ENCODE measurements around the gene ERI2. TPM values are rescaled to one million over a fixed set of nuclear protein-coding genes. Genes with fewer than 3 reads are reported as not detected.

ERI2 gene, protein sequence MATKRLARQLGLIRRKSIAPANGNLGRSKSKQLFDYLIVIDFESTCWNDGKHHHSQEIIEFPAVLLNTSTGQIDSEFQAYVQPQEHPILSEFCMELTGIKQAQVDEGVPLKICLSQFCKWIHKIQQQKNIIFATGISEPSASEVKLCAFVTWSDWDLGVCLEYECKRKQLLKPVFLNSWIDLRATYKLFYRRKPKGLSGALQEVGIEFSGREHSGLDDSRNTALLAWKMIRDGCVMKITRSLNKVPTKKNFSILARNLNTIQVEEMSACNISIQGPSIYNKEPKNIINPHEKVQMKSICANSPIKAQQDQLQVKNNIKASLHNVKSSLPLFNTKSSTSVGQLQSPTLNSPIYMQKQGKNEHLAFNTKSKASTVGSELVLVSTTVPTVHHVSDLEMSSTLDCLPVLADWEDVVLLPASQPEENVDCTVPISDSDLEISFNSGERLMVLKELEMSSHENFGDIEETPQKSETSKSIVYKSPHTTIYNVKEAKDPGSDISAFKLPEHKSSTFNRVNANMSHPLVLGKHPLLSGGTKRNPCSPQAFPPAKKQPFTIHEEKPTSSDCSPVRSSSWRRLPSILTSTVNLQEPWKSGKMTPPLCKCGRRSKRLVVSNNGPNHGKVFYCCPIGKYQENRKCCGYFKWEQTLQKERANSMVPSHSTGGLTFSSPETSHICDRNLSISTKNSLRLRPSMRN
- 18.8 and 19.5 TPM in 2 replicates for total RNA-seq (2012; rRNA removed)

DNA sequence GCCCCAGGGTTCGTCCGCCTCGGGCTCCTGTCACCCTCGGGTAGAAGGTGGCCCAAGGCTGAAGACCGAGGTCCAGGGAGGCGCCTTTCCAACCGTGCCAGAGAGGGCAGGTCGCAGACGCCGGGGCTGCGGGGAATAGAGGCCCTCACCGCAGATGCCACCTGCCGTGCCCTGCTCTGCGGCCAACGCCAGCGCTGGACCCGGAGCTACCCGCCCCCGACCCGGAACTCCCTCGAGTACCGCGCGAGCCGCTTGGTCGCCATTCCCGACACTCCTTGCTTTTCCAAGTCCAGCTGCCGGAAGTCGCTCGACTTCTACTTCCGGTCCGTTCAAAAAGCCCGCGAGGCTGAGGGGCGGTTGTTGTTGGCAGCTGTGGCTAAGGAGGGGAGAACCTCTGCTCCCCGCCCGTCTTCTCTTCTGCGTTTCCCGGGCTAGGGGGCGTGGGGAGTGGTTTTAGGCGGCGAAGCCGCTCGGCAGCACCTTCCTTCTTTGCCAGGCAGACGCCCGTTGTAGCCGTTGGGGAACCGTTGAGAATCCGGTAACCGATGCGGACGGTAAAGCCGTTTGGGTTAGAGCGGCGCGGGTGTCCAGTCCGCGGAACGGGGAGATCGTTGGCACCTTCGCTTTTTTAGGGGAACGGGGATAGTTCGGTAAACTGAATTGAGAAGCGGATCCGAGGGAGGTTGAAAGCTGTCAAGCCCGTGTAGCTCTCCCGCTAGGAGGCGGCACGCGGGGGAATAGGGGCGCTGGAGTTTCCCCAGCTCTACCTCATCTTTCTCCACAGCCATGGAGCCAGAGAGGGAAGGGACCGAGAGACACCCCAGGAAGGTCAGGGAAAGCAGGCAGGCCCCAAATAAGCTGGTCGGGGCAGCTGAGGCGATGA is at the start of gene ERI2, which contains the start of gene REXO5:
ERI2 (minus strand) TSS at position 305 of the 883 bp plus-strand sequence; CDS start at position 263, 42 bp downstream.
REXO5 (plus strand) TSS at position 360 of the 883 bp plus-strand sequence; CDS start at position 787, 427 bp downstream.
- Histone ChIP-seq H3K9me3 (replicated peaks; ENCODE audit: low read length) (no peaks in the 10 kb centered on the region), H3K9ac (ENCODE audit: low read depth, low read length) (peak within 1 kb of the TSS; percentile 87), H3K36me3 (ENCODE audit: insufficient read depth, low read length) (no peaks in the 10 kb centered on the region), H3K4me2 (ENCODE audit: low read length) (peak within 1 kb of the TSS; percentile 89), H3K4me3 (ENCODE audit: low read length) (peak within 1 kb of the TSS; percentile 82), H3K27me3 (ENCODE audit: control insufficient read depth, insufficient read depth, low read length) (no peaks in the 10 kb centered on the region), H3K4me1 (ENCODE audit: control insufficient read depth, insufficient read depth, low read length) (peaks cover 19% of the 10 kb centered on the region)

DNA sequence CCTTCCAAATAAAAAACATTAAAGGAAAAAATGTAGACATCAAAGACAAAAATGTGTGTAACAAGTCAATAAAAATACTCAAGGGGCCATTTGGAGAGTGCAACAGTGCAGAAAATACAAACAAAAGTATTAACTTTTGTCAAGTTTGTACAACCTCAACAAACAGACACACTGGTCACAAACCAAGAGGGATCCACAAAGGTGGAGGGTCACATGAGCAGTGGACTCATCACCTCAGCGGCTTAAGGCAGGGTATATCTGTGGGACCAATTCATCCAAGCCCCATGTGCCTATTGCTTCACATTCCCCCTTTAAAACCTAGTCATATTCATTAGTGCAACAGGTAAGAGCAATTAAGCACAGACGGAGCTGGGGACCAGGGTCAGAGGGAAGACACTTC is 48.7 kb upstream of the ERI2 start:
- Histone ChIP-seq H3K4me2 (ENCODE audit: low read length) (no peak overlapping the region), H3K9me3 (replicated peaks; ENCODE audit: low read length) (no peaks in the 10 kb centered on the region), H3K4me3 (ENCODE audit: low read length) (no peak overlapping the region), H3K4me1 (ENCODE audit: control insufficient read depth, insufficient read depth, low read length) (peaks cover 43% of the 10 kb centered on the region), H3K36me3 (ENCODE audit: insufficient read depth, low read length) (peaks cover 67% of the 10 kb centered on the region), H3K9ac (ENCODE audit: low read depth, low read length) (no peak overlapping the region), H3K27me3 (ENCODE audit: control insufficient read depth, insufficient read depth, low read length) (no peaks in the 10 kb centered on the region)

DNA sequence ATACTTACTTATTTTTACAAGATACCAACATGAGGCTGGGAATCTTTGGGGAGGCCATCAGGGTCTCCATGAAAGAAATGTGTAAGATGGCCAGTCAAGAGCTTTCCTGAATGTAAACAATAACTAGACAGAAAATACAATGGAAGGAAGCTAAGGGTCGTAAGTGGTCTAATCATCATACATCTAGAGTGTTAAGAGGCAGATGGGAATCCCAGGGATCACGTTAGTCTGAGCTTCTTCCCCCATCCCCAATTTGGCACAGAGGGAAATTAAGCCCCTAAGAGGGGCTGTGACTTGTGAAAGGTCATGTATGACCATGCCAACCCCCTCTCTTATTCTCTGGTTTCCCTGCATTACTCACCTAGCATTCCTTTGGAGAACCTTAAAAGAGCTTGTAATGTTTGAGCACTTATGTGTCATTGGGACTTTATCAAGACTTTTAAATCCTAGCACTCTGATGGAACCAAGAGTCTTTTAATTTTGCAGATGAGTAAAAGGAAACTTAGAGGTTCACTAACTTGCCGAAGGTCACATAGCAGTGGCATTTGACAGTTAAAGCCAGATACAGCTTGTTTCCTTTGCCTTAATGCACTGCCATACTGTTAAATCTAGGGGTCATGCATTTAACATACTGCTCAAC is 47.8 kb upstream of the ERI2 start:
- H3K4me2 ChIP-seq (ENCODE audit: low read length) = no peak overlapping the region
- peaks cover 58% of the 10 kb centered on the region for H3K36me3 ChIP-seq (ENCODE audit: insufficient read depth, low read length)
- no peaks in the 10 kb centered on the region for H3K9me3 ChIP-seq (replicated peaks; ENCODE audit: low read length)
- peaks cover 47% of the 10 kb centered on the region for H3K4me1 ChIP-seq (ENCODE audit: control insufficient read depth, insufficient read depth, low read length)
- no peak overlapping the region for H3K4me3 ChIP-seq (ENCODE audit: low read length)
- no peaks in the 10 kb centered on the region for H3K27me3 ChIP-seq (ENCODE audit: control insufficient read depth, insufficient read depth, low read length)
- H3K9ac ChIP-seq (ENCODE audit: low read depth, low read length) = no peak overlapping the region

DNA sequence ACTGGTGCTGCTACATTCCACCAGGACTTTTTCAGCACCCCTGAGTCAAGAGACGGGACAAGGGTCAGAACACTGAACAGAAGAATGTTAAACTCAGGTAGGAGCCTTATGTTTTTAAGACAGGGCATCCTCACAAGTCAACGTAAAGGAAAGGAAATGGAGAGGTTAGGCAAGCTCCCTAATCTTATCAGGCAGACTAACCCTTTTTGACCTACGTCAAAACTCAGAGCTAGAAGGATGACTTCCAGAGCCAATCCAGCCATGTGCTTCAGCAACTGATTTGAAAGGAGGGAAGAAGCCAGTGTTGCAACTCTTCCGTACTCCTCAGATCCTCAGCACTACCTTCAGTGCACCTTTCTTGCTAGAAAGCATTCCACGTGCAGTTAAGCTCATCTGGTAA is 46.9 kb upstream of the ERI2 start:
- Histone ChIP-seq H3K9ac (ENCODE audit: low read depth, low read length) (no peak overlapping the region), H3K4me2 (ENCODE audit: low read length) (no peak overlapping the region), H3K4me3 (ENCODE audit: low read length) (no peak overlapping the region), H3K36me3 (ENCODE audit: insufficient read depth, low read length) (peaks cover 61% of the 10 kb centered on the region), H3K9me3 (replicated peaks; ENCODE audit: low read length) (no peaks in the 10 kb centered on the region), H3K27me3 (ENCODE audit: control insufficient read depth, insufficient read depth, low read length) (no peaks in the 10 kb centered on the region), H3K4me1 (ENCODE audit: control insufficient read depth, insufficient read depth, low read length) (peaks cover 47% of the 10 kb centered on the region)

DNA sequence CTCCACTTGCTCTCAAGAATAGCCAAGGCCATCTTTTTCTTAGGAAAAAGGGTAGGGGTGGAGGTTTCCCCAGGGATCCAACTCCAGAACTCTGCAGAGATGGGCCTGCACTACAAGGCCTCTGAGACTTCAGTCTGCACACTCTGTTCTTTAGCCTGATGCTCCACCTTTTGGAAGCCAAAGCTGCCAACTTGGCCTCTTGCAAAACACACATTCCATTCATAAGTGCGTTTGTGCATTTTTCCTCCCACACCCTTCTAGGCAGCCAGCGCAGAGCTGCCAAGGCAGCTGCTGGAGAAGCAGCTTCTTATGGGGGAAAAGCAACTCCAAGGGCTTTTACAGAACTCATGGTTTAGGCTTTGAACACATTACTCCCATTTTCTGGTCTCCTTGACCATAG is 45.3 kb upstream of the ERI2 start:
- Histone ChIP-seq H3K27me3 (ENCODE audit: control insufficient read depth, insufficient read depth, low read length) (no peaks in the 10 kb centered on the region), H3K4me3 (ENCODE audit: low read length) (no peak overlapping the region), H3K9me3 (replicated peaks; ENCODE audit: low read length) (no peaks in the 10 kb centered on the region), H3K36me3 (ENCODE audit: insufficient read depth, low read length) (peaks cover 53% of the 10 kb centered on the region), H3K4me1 (ENCODE audit: control insufficient read depth, insufficient read depth, low read length) (peaks cover 47% of the 10 kb centered on the region), H3K4me2 (ENCODE audit: low read length) (peak overlapping the region; percentile 57), H3K9ac (ENCODE audit: low read depth, low read length) (peak overlapping the region; percentile 71)

DNA sequence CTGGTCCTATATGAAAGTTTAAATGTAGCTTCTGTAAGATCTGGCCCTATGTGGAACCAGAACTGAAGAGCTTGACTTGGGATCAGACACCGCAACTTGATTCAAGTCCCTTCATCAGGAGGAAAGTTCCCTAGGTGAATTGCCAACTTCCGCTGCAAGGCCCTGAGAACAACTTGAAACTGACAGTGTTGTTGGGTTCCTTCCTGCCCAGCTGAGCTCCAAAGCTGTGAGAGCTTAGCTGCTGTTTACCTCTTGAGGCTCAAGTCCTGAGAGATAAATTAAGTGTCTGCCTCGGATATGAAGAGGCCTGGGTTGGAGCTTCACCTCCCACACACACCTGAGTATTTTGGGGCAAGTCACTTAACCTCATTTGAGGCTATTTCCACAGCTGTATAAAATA is 44.7 kb upstream of the ERI2 start:
- Histone ChIP-seq H3K4me1 (ENCODE audit: control insufficient read depth, insufficient read depth, low read length) (peaks cover 47% of the 10 kb centered on the region), H3K9me3 (replicated peaks; ENCODE audit: low read length) (no peaks in the 10 kb centered on the region), H3K9ac (ENCODE audit: low read depth, low read length) (peak overlapping the region; percentile 71), H3K4me2 (ENCODE audit: low read length) (peak overlapping the region; percentile 25), H3K4me3 (ENCODE audit: low read length) (no peak overlapping the region), H3K36me3 (ENCODE audit: insufficient read depth, low read length) (peaks cover 53% of the 10 kb centered on the region), H3K27me3 (ENCODE audit: control insufficient read depth, insufficient read depth, low read length) (no peaks in the 10 kb centered on the region)

DNA sequence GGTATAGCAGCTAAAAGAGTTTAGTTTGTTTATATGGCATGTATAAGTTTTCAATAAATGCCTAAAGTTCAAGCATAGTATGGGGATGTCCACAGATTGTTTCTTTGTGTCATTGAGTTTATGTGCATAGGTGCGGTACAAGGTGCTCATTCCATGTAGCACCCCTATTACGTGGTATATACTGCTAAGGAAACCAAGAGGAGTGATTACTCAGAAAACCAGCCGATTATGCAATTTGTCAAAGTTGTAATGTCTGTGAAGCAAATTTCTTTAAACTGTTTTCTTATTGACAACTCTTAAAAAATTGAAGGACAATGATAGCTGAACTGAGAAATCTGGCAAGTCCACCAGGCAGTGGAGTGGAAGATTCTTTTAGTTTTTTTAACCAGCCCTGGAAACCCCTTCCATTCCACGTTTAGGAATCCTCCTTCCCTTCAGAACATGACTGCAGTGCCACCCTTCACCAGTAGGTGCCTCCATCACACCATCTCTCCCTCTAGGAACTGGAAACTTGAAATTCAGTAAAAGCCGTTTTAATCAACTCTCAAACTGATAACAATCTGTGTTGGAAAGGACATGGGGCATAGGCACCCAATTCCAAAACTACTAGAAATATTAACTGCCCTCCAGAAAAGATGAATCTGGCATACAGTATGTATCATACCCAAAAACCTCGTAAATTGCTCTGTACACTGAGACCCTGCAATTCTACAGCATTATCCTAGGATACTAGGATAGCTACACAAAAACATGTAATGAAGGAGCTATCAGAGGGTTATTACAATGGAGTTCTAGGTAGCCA is 43.5 kb upstream of the ERI2 start:
- H3K4me1 ChIP-seq (ENCODE audit: control insufficient read depth, insufficient read depth, low read length) = peaks cover 47% of the 10 kb centered on the region
- no peak overlapping the region for H3K4me3 ChIP-seq (ENCODE audit: low read length)
- H3K27me3 ChIP-seq (ENCODE audit: control insufficient read depth, insufficient read depth, low read length) = no peaks in the 10 kb centered on the region
- no peaks in the 10 kb centered on the region for H3K9me3 ChIP-seq (replicated peaks; ENCODE audit: low read length)
- peaks cover 44% of the 10 kb centered on the region for H3K36me3 ChIP-seq (ENCODE audit: insufficient read depth, low read length)
- peak overlapping the region; percentile 71 for H3K9ac ChIP-seq (ENCODE audit: low read depth, low read length)
- no peak overlapping the region for H3K4me2 ChIP-seq (ENCODE audit: low read length)

DNA sequence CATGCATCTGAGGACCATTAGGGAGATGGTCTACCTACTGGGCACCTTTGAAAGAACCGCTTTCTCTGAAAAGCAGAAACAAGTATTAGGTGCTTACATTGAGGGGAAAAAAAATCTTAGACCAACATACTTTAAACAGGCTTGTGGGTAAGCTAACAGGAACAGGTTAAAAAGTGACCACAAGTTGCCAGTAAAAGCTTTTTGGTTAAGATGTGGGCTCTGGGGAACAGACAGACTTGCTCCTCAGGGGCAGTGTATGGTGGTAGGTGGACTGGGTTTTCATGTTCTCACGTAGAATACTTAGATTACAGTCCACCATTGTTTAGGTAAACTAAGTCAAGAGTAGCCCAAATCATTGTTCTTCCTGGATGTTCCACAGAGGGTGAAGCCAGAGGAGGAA is 41.3 kb upstream of the ERI2 start:
- no peak overlapping the region for H3K9ac ChIP-seq (ENCODE audit: low read depth, low read length)
- peaks cover 28% of the 10 kb centered on the region for H3K4me1 ChIP-seq (ENCODE audit: control insufficient read depth, insufficient read depth, low read length)
- H3K4me2 ChIP-seq (ENCODE audit: low read length) = no peak overlapping the region
- no peak overlapping the region for H3K4me3 ChIP-seq (ENCODE audit: low read length)
- H3K27me3 ChIP-seq (ENCODE audit: control insufficient read depth, insufficient read depth, low read length) = no peaks in the 10 kb centered on the region
- peaks cover 25% of the 10 kb centered on the region for H3K36me3 ChIP-seq (ENCODE audit: insufficient read depth, low read length)
- no peaks in the 10 kb centered on the region for H3K9me3 ChIP-seq (replicated peaks; ENCODE audit: low read length)

DNA sequence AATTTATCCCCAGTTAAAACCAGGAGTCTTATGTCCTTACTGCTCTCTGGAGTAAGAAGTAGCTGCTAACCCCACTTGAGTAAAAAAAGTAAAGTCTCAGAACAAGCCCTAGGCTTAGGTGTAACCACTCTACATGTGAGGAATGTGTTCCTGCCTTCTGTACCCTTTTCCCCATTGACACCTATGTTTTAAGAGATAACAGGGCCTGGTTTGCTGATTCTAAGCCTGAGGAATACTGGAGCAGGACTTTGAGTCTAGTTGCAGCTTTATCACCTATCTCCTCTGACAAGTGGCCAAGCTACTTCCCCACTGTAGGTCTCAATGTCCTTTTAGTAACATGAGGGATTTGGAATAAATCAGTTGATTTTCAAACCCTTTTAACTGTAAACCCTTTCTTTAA is 40.3 kb upstream of the ERI2 start:
- H3K9ac ChIP-seq (ENCODE audit: low read depth, low read length) = no peak overlapping the region
- H3K4me1 ChIP-seq (ENCODE audit: control insufficient read depth, insufficient read depth, low read length) = peaks cover 20% of the 10 kb centered on the region
- no peaks in the 10 kb centered on the region for H3K27me3 ChIP-seq (ENCODE audit: control insufficient read depth, insufficient read depth, low read length)
- no peak overlapping the region for H3K4me3 ChIP-seq (ENCODE audit: low read length)
- H3K9me3 ChIP-seq (replicated peaks; ENCODE audit: low read length) = no peaks in the 10 kb centered on the region
- H3K4me2 ChIP-seq (ENCODE audit: low read length) = no peak overlapping the region
- peaks cover 25% of the 10 kb centered on the region for H3K36me3 ChIP-seq (ENCODE audit: insufficient read depth, low read length)

DNA sequence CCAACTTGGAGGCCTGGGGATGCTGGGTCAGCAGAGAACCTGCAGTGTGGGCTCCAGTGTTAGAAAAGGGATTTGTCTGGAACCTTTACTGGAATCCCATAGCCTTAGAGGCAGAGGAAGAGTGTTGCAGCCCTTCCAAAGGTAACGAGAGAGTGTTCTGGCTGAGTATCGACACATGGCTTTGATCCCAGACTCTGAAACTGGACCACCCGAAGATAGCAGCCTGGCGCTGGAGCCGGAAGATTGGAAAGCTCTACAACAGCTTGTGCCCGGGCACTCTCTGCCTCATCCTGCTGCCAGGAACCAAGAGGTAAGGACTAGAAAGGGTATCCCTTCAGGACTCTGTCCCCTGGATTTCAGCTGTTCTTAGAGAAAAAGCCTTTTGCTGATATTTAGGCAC is 39.8 kb upstream of the ERI2 start:
- Histone ChIP-seq H3K4me3 (ENCODE audit: low read length) (no peak overlapping the region), H3K27me3 (ENCODE audit: control insufficient read depth, insufficient read depth, low read length) (no peaks in the 10 kb centered on the region), H3K9ac (ENCODE audit: low read depth, low read length) (no peak overlapping the region), H3K4me1 (ENCODE audit: control insufficient read depth, insufficient read depth, low read length) (peaks cover 15% of the 10 kb centered on the region), H3K4me2 (ENCODE audit: low read length) (no peak overlapping the region), H3K9me3 (replicated peaks; ENCODE audit: low read length) (no peaks in the 10 kb centered on the region), H3K36me3 (ENCODE audit: insufficient read depth, low read length) (peaks cover 25% of the 10 kb centered on the region)

Data from skeletal muscle satellite cell (primary cell).